NB4 (cell line): Measurements from ENCODE around the gene CTIF.

Experiments
- MYC ChIP-seq: IDR thresholded peaks from 2 replicates; pipeline ENCODE4 v1.6.1; 2011; ENCODE audit warnings: low read depth, low read length
- POLR2A ChIP-seq: IDR thresholded peaks from 2 replicates; pipeline ENCODE4 v1.6.1; 2011; ENCODE audit warnings: mild to moderate bottlenecking; ENCODE audit not compliant: insufficient read length; ENCODE audit errors: extremely low read depth
- TF ChIP-seq, protein P1 (sequence below): IDR thresholded peaks from one replicate; pipeline ENCODE4 v1.5.1; 2012; ENCODE audit warnings: low read depth, low read length
- TF ChIP-seq, protein P2 (sequence below): IDR thresholded peaks from 2 replicates; pipeline ENCODE4 v1.6.1; 2011; ENCODE audit warnings: low read depth, low read length

DNA sequence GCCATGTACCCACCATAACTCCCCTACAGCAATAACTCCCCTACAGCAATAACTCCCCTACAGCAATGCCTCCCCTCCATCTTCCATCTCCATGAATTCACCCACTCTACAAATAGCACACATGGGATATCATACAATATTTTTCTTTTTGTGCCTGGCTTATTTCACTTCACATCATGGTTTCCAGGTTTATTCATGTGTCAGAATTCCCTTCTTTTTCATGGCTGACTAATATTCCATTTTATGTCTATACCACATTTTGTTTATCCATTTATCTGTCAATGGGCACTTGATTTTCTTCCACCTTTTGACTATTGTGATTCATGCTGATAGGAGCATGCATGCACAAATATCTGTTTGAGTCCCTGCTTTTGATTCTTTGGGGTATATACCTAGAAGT, 233.6 kb downstream of the CTIF start:
- TF ChIP-seq, protein P1, sequence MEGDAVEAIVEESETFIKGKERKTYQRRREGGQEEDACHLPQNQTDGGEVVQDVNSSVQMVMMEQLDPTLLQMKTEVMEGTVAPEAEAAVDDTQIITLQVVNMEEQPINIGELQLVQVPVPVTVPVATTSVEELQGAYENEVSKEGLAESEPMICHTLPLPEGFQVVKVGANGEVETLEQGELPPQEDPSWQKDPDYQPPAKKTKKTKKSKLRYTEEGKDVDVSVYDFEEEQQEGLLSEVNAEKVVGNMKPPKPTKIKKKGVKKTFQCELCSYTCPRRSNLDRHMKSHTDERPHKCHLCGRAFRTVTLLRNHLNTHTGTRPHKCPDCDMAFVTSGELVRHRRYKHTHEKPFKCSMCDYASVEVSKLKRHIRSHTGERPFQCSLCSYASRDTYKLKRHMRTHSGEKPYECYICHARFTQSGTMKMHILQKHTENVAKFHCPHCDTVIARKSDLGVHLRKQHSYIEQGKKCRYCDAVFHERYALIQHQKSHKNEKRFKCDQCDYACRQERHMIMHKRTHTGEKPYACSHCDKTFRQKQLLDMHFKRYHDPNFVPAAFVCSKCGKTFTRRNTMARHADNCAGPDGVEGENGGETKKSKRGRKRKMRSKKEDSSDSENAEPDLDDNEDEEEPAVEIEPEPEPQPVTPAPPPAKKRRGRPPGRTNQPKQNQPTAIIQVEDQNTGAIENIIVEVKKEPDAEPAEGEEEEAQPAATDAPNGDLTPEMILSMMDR, result no peak
- TF ChIP-seq POLR2A, result no peak
- TF ChIP-seq, protein P2, sequence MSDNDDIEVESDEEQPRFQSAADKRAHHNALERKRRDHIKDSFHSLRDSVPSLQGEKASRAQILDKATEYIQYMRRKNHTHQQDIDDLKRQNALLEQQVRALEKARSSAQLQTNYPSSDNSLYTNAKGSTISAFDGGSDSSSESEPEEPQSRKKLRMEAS, result no peak
- TF ChIP-seq MYC, result no peak
